Measurements from ENCODE around the gene NPM1. TPM values are rescaled to one million over a fixed set of nuclear protein-coding genes. Genes with fewer than 3 reads are reported as not detected.
"Not testable (repeated sequence)": the region's sequence is repeated elsewhere in the genome, so short reads cannot be mapped to it uniquely, and the experiment has no call there.

Gene NPM1
- total RNA-seq, 1 experiment from 2014 or later = 2,265 TPM

- Histone ChIP-seq H3K9me2 (replicated peaks; ENCODE audit: low read length) (no peaks in the 10 kb centered on the region), H3F3A (ENCODE audit: low read length, unreplicated experiment) (peaks cover 11% of the 10 kb centered on the region), H3K27ac (ENCODE audit: low read length) (no peak overlapping the region), H4K20me1 (ENCODE audit: low read length) (peaks cover 93% of the 10 kb centered on the region), H3K9me3 (ENCODE audit: low read length) (no peaks in the 10 kb centered on the region), H3K4me1 (ENCODE audit: insufficient read depth, low read length) (peaks cover 20% of the 10 kb centered on the region), H3K9ac (ENCODE audit: low read length) (no peak overlapping the region), H3K79me2 (ENCODE audit: low read length) (peaks cover 96% of the 10 kb centered on the region), H3K4me3 (ENCODE audit: low read length) (peak overlapping the region; percentile 85; the same call in 1 of the 2 replicates), H3K4me2 (ENCODE audit: low read length) (peak overlapping the region; percentile 95; the same call in 1 of the 2 replicates), H3K36me3 (ENCODE audit: low read depth, low read length) (peaks cover 89% of the 10 kb centered on the region), H3K27me3 (ENCODE audit: low read length) (no peaks in the 10 kb centered on the region), H2AFZ (ENCODE audit: low read length) (no peak overlapping the region)
- DNase-seq (no peak), ATAC-seq (no peak)
- POLR2A ChIA-PET (ENCODE audit: unreplicated experiment) = no interaction called here
- CTCF ChIA-PET = no interaction called here
- BruUV-seq (replicated peaks) = no TSS peak
- intact Hi-C loops (cut with micrococcal nuclease) = no loop called here
- TF ChIP-seq CTCF (conservative IDR thresholded peaks at IDR 0.05; ENCODE audit: low read depth, low read length) = no peak
- no peak for TF ChIP-seq EZH2 (IDR thresholded peaks at IDR 0.05; ENCODE audit: low read length, unreplicated experiment)
- TF ChIP-seq EZH2phosphoT487 (IDR thresholded peaks at IDR 0.05; ENCODE audit: borderline replicate concordance, low read length) = no peak
These were observed 4.4 kb downstream of the NPM1 start for GRCh38 chr5:171391996-171392577.

DNA sequence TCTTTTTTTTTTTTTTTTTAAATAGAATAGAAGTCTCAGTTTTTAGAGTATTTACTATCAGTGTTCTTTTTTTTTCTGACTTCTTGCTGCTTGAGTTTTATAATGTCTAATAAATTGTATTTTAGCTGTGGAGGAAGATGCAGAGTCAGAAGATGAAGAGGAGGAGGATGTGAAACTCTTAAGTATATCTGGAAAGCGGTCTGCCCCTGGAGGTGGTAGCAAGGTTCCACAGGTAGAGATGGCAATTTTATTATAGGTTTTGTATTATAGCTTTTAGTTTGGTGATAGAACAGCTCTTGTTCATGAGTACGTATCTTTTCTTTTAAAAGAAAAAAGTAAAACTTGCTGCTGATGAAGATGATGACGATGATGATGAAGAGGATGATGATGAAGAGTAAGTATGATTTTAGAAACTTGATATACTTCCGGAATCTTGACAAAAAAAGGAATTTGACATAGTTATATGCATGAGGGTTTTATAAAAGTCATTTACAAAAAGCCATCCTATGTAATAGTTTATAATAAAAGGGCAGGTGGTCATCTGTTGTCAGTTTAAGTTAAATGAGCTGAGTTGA lies 5.0 kb downstream of the NPM1 start:
- intact Hi-C loops (cut with micrococcal nuclease) = no loop called here
- DNase-seq (no peak), ATAC-seq (no peak)
- no TSS peak for BruUV-seq (replicated peaks)
- H2AFZ ChIP-seq (ENCODE audit: low read length) = no peak overlapping the region
- no peaks in the 10 kb centered on the region for H3K27me3 ChIP-seq (ENCODE audit: low read length)
- ChIA-PET CTCF (no interaction called here), POLR2A (ENCODE audit: unreplicated experiment) (no interaction called here)
- H3K27ac ChIP-seq (ENCODE audit: low read length) = no peak overlapping the region
- no peak for TF ChIP-seq EZH2phosphoT487 (IDR thresholded peaks at IDR 0.05; ENCODE audit: borderline replicate concordance, low read length)
- TF ChIP-seq CTCF (conservative IDR thresholded peaks at IDR 0.05; ENCODE audit: low read depth, low read length) = no peak
- no peak for TF ChIP-seq EZH2 (IDR thresholded peaks at IDR 0.05; ENCODE audit: low read length, unreplicated experiment)
- H3K4me3 ChIP-seq (ENCODE audit: low read length) = no peak overlapping the region
- H3K9ac ChIP-seq (ENCODE audit: low read length) = no peak overlapping the region
- H3K36me3 ChIP-seq (ENCODE audit: low read depth, low read length) = peaks cover 95% of the 10 kb centered on the region
- peaks cover 100% of the 10 kb centered on the region for H3K79me2 ChIP-seq (ENCODE audit: low read length)
- H3F3A ChIP-seq (ENCODE audit: low read length, unreplicated experiment) = peaks cover 16% of the 10 kb centered on the region
- H3K4me1 ChIP-seq (ENCODE audit: insufficient read depth, low read length) = peaks cover 20% of the 10 kb centered on the region
- H4K20me1 ChIP-seq (ENCODE audit: low read length) = peaks cover 99% of the 10 kb centered on the region
- H3K4me2 ChIP-seq (ENCODE audit: low read length) = no peak overlapping the region
- no peaks in the 10 kb centered on the region for H3K9me2 ChIP-seq (replicated peaks; ENCODE audit: low read length)
- no peaks in the 10 kb centered on the region for H3K9me3 ChIP-seq (ENCODE audit: low read length)

- ChIA-PET POLR2A (ENCODE audit: unreplicated experiment) (no interaction called here), CTCF (no interaction called here)
- no peak overlapping the region for H2AFZ ChIP-seq (ENCODE audit: low read length)
- no peak overlapping the region for H3K9ac ChIP-seq (ENCODE audit: low read length)
- H3K4me1 ChIP-seq (ENCODE audit: insufficient read depth, low read length) = peaks cover 19% of the 10 kb centered on the region
- no peaks in the 10 kb centered on the region for H3K9me2 ChIP-seq (replicated peaks; ENCODE audit: low read length)
- DNase-seq (no peak), ATAC-seq (no peak)
- H3K27ac ChIP-seq (ENCODE audit: low read length) = no peak overlapping the region
- peaks cover 100% of the 10 kb centered on the region for H4K20me1 ChIP-seq (ENCODE audit: low read length)
- H3K4me2 ChIP-seq (ENCODE audit: low read length) = no peak overlapping the region
- H3F3A ChIP-seq (ENCODE audit: low read length, unreplicated experiment) = peaks cover 29% of the 10 kb centered on the region
- no peak for TF ChIP-seq EZH2 (IDR thresholded peaks at IDR 0.05; ENCODE audit: low read length, unreplicated experiment)
- no peak for TF ChIP-seq EZH2phosphoT487 (IDR thresholded peaks at IDR 0.05; ENCODE audit: borderline replicate concordance, low read length)
- no peak for TF ChIP-seq CTCF (conservative IDR thresholded peaks at IDR 0.05; ENCODE audit: low read depth, low read length)
- BruUV-seq (replicated peaks) = no TSS peak
- intact Hi-C loops (cut with micrococcal nuclease) = no loop called here
- H3K9me3 ChIP-seq (ENCODE audit: low read length) = no peaks in the 10 kb centered on the region
- H3K27me3 ChIP-seq (ENCODE audit: low read length) = no peaks in the 10 kb centered on the region
- H3K36me3 ChIP-seq (ENCODE audit: low read depth, low read length) = peaks cover 99% of the 10 kb centered on the region
- peaks cover 100% of the 10 kb centered on the region for H3K79me2 ChIP-seq (ENCODE audit: low read length)
- H3K4me3 ChIP-seq (ENCODE audit: low read length) = no peak overlapping the region
These were observed 7.4 kb downstream of the NPM1 start for GRCh38 chr5:171395042-171395441.

DNA sequence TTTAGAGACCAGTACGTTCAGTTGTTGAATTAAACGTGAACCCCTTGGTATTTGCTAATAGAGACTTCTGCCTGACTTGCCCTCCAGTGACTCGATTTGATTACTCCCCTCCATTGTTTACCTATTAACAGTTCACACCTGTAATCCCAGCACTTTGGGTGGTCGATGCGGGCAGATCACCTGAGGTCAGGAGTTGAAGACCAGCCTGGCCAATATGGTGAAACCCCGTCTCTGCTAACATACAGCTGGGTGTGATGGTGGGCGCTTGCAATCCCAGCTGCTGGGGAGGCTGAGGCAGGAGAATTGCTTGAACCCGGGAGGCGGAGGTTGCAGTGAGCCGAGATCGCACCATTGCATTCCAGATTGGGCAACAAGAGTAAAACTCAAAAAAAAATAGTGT lies 8.9 kb downstream of the NPM1 start:
- H3K4me1 ChIP-seq (ENCODE audit: insufficient read depth, low read length); BruUV-seq (replicated peaks); H3K4me3 ChIP-seq (ENCODE audit: low read length); H3K27me3 ChIP-seq (ENCODE audit: low read length); CTCF ChIA-PET; POLR2A ChIA-PET (ENCODE audit: unreplicated experiment); H3K27ac ChIP-seq (ENCODE audit: low read length); ATAC-seq; H3K9me3 ChIP-seq (ENCODE audit: low read length); DNase-seq; H2AFZ ChIP-seq (ENCODE audit: low read length); H3K4me2 ChIP-seq (ENCODE audit: low read length); H3K9ac ChIP-seq (ENCODE audit: low read length); intact Hi-C loops (cut with micrococcal nuclease); H3K9me2 ChIP-seq (replicated peaks; ENCODE audit: low read length): not testable (repeated sequence)
- Histone ChIP-seq H3K79me2 (ENCODE audit: low read length) (peaks cover 100% of the 10 kb centered on the region), H4K20me1 (ENCODE audit: low read length) (peaks cover 100% of the 10 kb centered on the region), H3K36me3 (ENCODE audit: low read depth, low read length) (peaks cover 99% of the 10 kb centered on the region), H3F3A (ENCODE audit: low read length, unreplicated experiment) (peaks cover 29% of the 10 kb centered on the region)
